ENCODE results near the gene AGAP3.
A peak's percentile ranks its signal among the peaks of the same experiment; 100 is the strongest.
"Not testable (repeated sequence)": the region's sequence is repeated elsewhere in the genome, so short reads cannot be mapped to it uniquely, and the experiment has no call there.

The AGAP3 gene

GRCh38 chr7:151085691-151086620 lies at the start of gene AGAP3:
TSS of gene AGAP3 (plus strand) at chr7:151086475. CDS start at chr7:151086742, 267 bp downstream.
- in situ Hi-C loops (cut with HindIII; ENCODE audit: low sequenced_read_pairs), result no loop called here

GRCh38 chr7:151038951-151039849 lies 47.1 kb upstream of the AGAP3 start:
- peak; percentile 23 for DNase-seq (ENCODE audit: low read depth)
- no peak for TF ChIP-seq CTCF (IDR thresholded peaks at IDR 0.05; ENCODE audit: low read depth, low read length, missing control alignments)
- in situ Hi-C loops (cut with HindIII; ENCODE audit: low sequenced_read_pairs), result no loop called here
- no peak overlapping the region for H3K4me3 ChIP-seq (ENCODE audit: low read depth, low read length)

More at GRCh38 chr7:151085691-151086620, at the start of gene AGAP3:
- DNase-seq (ENCODE audit: low read depth), result no peak
- H3K4me3 ChIP-seq (ENCODE audit: low read depth, low read length), result peak within 1 kb of the TSS; percentile 55
- TF ChIP-seq CTCF (IDR thresholded peaks at IDR 0.05; ENCODE audit: low read depth, low read length, missing control alignments), result no peak

- TF ChIP-seq CTCF (IDR thresholded peaks at IDR 0.05; ENCODE audit: low read depth, low read length, missing control alignments), result no peak
- in situ Hi-C loops (cut with HindIII; ENCODE audit: low sequenced_read_pairs), result no loop called here
- H3K4me3 ChIP-seq (ENCODE audit: low read depth, low read length), result no peak overlapping the region
- no peak for DNase-seq (ENCODE audit: low read depth)
These were observed 46.3 kb upstream of the AGAP3 start for GRCh38 chr7:151039850-151040548.

GRCh38 chr7:151040616-151041375 lies 45.5 kb upstream of the AGAP3 start:
- no peak for TF ChIP-seq CTCF (IDR thresholded peaks at IDR 0.05; ENCODE audit: low read depth, low read length, missing control alignments)
- in situ Hi-C loops (cut with HindIII; ENCODE audit: low sequenced_read_pairs), result no loop called here
- DNase-seq (ENCODE audit: low read depth), result no peak
- no peak overlapping the region for H3K4me3 ChIP-seq (ENCODE audit: low read depth, low read length)

GRCh38 chr7:151043449-151043848 lies 42.8 kb upstream of the AGAP3 start:
- DNase-seq (ENCODE audit: low read depth); in situ Hi-C loops (cut with HindIII; ENCODE audit: low sequenced_read_pairs); H3K4me3 ChIP-seq (ENCODE audit: low read depth, low read length): not testable (repeated sequence)

- DNase-seq (ENCODE audit: low read depth), result no peak
- no peak overlapping the region for H3K4me3 ChIP-seq (ENCODE audit: low read depth, low read length)
- in situ Hi-C loops (cut with HindIII; ENCODE audit: low sequenced_read_pairs), result no loop called here
- no peak for TF ChIP-seq CTCF (IDR thresholded peaks at IDR 0.05; ENCODE audit: low read depth, low read length, missing control alignments)
These were observed 42.3 kb upstream of the AGAP3 start for GRCh38 chr7:151043959-151044358.
